HFFc6 (cell line): ENCODE measurements around the gene HOXB3. TPM values are rescaled to one million over a fixed set of nuclear protein-coding genes. Genes with fewer than 3 reads are reported as not detected.

Source experiments
- DNase-seq: peaks from one replicate; pipeline ENCODE4 v3.0.0-alpha.2; 2018
- H3K27ac Mint-ChIP-seq: 2 replicates; pipeline ENCODE4 v1.8.0; 2020; ENCODE audit warnings: mild to moderate bottlenecking, mixed read lengths
- H3K27me3 Mint-ChIP-seq: 2 replicates; pipeline ENCODE4 v1.8.0; 2021; ENCODE audit warnings: mild to moderate bottlenecking, moderate library complexity, mixed read lengths; ENCODE audit not compliant: insufficient read depth
- H3K36me3 Mint-ChIP-seq: 2 replicates; pipeline ENCODE4 v1.8.0; 2021; ENCODE audit warnings: low read depth, mixed read lengths
- H3K4me1 Mint-ChIP-seq: 2 replicates; pipeline ENCODE4 v1.8.0; 2020; ENCODE audit warnings: low read depth, mixed read lengths
- H3K4me3 Mint-ChIP-seq: 2 replicates; pipeline ENCODE4 v1.8.0; 2020; ENCODE audit warnings: mild to moderate bottlenecking, moderate library complexity, mixed read lengths
- H3K9me3 Mint-ChIP-seq: 2 replicates; pipeline ENCODE4 v1.8.0; 2020; ENCODE audit warnings: mild to moderate bottlenecking, mixed read lengths
- total RNA-seq, 6 experiments: library from RNA; stranded (reverse); fragmentation: NEBNext Ultra II Directional; extraction: Animal tissue kit (Norgen Biotek cat#: 25700); gene quantifications; 2 replicates in 1 of 6; 3 replicates in 5 of 6; pipeline ENCODE4 v1.2.3, GENCODE V29; 2021
- TF ChIP-seq, protein P1 (sequence below): fragments of 200-600 bp; sonication (generic); IDR thresholded peaks from 2 replicates; pipeline ENCODE4 v1.5.0; 2021; ENCODE audit warnings: antibody characterized with exemption, mild to moderate bottlenecking

HOXB3 gene
- total RNA-seq, 6 experiments from 2014 or later: not detected

DNA sequence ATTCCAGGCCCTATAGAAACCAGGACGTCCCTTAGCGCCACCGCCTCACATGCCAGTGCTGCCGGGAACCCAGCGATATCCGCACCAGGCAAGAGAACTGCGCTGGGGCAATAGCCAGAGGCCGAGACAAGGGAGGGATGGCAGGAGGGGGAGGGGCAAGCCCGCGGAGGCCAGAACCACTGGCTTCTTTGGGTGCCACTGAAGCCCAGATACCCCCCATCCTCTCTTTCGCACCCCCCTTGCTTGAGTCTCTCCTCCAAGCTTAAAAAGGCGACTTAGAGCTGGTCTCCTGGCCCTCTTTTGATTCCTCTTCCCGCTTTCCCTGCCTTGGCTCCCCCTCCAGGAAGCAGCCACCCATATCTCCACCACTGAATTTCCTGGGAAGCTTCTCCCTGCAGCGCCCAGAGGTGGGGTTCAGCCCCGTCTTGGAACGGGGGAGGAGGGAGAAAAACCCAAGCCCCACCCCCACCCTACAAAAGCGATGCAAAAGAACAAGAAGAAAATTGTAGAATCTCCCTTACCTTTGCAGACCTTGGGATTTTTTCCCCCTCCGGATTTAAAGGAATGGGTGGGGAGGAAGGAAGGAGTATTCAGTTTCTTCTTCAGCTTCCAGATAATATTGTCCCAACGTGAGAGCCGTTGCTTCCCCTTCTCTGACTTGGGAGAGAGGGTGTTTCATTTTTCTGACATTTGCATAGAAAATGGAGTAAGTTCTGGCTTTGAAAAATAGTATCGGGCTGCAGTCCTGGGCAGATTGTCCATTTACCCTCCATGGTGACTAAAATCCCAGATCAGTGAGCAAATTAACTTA is 14.1 kb upstream of the HOXB3 start:
- Mint-ChIP-seq H3K36me3 (no peaks in the 10 kb centered on the region), H3K4me1 (peaks cover 10% of the 10 kb centered on the region; the same call in 1 of the 2 replicates), H3K4me3 (no peak overlapping the region), H3K27me3 (peaks cover 95% of the 10 kb centered on the region), H3K27ac (no peak overlapping the region), H3K9me3 (no peaks in the 10 kb centered on the region)
- DNase-seq: no peak
- TF ChIP-seq, protein P1, sequence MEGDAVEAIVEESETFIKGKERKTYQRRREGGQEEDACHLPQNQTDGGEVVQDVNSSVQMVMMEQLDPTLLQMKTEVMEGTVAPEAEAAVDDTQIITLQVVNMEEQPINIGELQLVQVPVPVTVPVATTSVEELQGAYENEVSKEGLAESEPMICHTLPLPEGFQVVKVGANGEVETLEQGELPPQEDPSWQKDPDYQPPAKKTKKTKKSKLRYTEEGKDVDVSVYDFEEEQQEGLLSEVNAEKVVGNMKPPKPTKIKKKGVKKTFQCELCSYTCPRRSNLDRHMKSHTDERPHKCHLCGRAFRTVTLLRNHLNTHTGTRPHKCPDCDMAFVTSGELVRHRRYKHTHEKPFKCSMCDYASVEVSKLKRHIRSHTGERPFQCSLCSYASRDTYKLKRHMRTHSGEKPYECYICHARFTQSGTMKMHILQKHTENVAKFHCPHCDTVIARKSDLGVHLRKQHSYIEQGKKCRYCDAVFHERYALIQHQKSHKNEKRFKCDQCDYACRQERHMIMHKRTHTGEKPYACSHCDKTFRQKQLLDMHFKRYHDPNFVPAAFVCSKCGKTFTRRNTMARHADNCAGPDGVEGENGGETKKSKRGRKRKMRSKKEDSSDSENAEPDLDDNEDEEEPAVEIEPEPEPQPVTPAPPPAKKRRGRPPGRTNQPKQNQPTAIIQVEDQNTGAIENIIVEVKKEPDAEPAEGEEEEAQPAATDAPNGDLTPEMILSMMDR: no peak

- DNase-seq: no peak
- H3K4me1 Mint-ChIP-seq: peaks cover 10% of the 10 kb centered on the region; the same call in 1 of the 2 replicates
- no peaks in the 10 kb centered on the region for H3K36me3 Mint-ChIP-seq
- TF ChIP-seq, protein P1: no peak
- peaks cover 94% of the 10 kb centered on the region for H3K27me3 Mint-ChIP-seq
- H3K27ac Mint-ChIP-seq: no peak overlapping the region
- no peaks in the 10 kb centered on the region for H3K9me3 Mint-ChIP-seq
- H3K4me3 Mint-ChIP-seq: no peak overlapping the region
Observed at GRCh38 chr17:48601539-48602425, 11.7 kb upstream of the HOXB3 start.

DNA sequence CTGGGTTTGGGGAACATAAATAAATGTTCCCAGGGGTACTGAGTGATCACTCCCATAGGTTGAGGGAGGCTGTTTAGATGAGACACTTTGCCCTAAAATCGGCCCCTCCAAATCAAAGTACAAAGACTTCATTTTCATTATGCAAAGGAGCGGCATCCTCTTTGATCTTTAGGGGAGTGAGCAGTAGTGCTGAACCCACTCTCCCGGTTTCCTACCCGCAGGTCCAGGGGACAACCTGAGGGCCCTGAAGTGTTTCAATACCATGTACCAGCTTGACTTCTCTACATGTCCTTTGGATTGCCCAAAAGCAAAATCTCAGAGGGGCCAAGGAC is 11.1 kb upstream of the HOXB3 start:
- H3K27ac Mint-ChIP-seq: no peak overlapping the region
- TF ChIP-seq, protein P1: no peak
- no peaks in the 10 kb centered on the region for H3K9me3 Mint-ChIP-seq
- no peaks in the 10 kb centered on the region for H3K36me3 Mint-ChIP-seq
- DNase-seq: no peak
- H3K27me3 Mint-ChIP-seq: peaks cover 94% of the 10 kb centered on the region
- no peak overlapping the region for H3K4me3 Mint-ChIP-seq
- H3K4me1 Mint-ChIP-seq: peaks cover 15% of the 10 kb centered on the region; the same call in 1 of the 2 replicates

DNA sequence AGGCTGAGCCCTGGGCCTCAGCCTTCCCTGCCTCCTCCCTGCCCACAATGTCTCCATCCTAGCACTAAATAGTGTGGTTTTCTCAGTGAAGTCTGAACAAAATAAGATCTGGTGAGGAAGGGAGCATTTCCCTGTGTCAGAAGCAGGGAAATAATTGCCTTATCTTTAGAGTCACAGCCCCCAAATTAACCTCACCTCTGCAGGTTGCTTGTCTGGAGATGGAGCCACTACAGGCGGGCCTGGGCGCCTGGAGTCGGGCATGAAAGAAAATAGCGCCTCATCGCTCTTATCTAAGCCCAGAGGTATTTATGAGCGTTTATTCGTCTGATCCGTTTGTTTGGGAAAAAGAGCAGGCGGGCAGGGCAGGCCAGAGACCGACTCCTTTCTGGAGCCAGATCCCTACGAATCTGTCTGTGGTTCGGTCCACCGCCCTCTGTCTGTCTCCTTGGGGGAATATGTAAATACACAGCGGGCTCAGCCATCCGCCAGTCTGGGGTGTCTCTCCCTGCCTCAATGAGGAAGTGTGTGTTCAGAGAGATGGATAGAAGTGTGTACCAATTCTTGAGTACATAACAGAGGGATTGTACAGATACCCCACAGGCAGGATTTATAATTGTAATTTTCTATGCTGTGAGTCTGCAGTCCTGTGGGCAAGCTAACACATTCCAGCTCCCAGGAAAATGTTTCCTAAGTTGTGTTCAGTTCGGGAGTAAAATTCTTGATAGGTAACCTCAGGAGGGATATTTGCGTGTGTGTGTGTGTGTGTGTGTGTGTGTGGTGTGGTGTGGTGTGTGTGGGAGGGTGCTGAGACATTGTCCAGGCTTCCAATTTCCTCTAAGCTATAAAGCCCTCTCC is 10.4 kb upstream of the HOXB3 start:
- peaks cover 95% of the 10 kb centered on the region for H3K27me3 Mint-ChIP-seq
- H3K4me3 Mint-ChIP-seq: no peak overlapping the region
- DNase-seq: no peak
- H3K9me3 Mint-ChIP-seq: no peaks in the 10 kb centered on the region
- TF ChIP-seq, protein P1: no peak
- H3K4me1 Mint-ChIP-seq: peaks cover 22% of the 10 kb centered on the region; the same call in 1 of the 2 replicates
- no peaks in the 10 kb centered on the region for H3K36me3 Mint-ChIP-seq
- H3K27ac Mint-ChIP-seq: no peak overlapping the region

- no peak for DNase-seq
- no peaks in the 10 kb centered on the region for H3K36me3 Mint-ChIP-seq
- H3K27me3 Mint-ChIP-seq: peaks cover 97% of the 10 kb centered on the region
- H3K9me3 Mint-ChIP-seq: no peaks in the 10 kb centered on the region
- no peak overlapping the region for H3K4me3 Mint-ChIP-seq
- TF ChIP-seq, protein P1: no peak
- peaks cover 20% of the 10 kb centered on the region for H3K4me1 Mint-ChIP-seq
- H3K27ac Mint-ChIP-seq: no peak overlapping the region
Observed at GRCh38 chr17:48599354-48599753, 9.3 kb upstream of the HOXB3 start.
